Bronchial epithelial cell (primary cell): ENCODE measurements around the gene NRN1L. TPM values are rescaled to one million over a fixed set of nuclear protein-coding genes. Genes with fewer than 3 reads are reported as not detected.
A peak's percentile ranks its signal among the peaks of the same experiment; 100 is the strongest.

Experiments
- DNase-seq: peaks from one replicate; pipeline ENCODE4 v3.0.0-alpha.2; 2010; ENCODE audit warnings: low read depth
- FAIRE-seq: peaks from 2 replicates; lab custom pipeline; 2011; peaks lifted over from hg19 to GRCh38; lab: Jason Lieb, UNC
- H3K27me3 ChIP-seq: 2 replicates; pipeline ENCODE4 v1.5.1; 2011; ENCODE audit warnings: low read length; ENCODE audit not compliant: control insufficient read depth, insufficient read depth
- H3K36me3 ChIP-seq: 2 replicates; pipeline ENCODE4 v1.5.1; 2011; ENCODE audit warnings: low read length; ENCODE audit not compliant: control insufficient read depth, insufficient read depth
- H3K4me3 ChIP-seq: 2 replicates; pipeline ENCODE4 v1.5.1; 2011; ENCODE audit warnings: mild to moderate bottlenecking, low read depth, low read length, control low read depth
- total RNA-seq: library from RNA; depleted of rRNA; stranded (reverse); fragments of >200 nt; gene quantifications from 2 replicates; pipeline ENCODE4 v1.2.1, GENCODE V29; 2014
- TF ChIP-seq, protein P1 (sequence below): IDR thresholded peaks from 2 replicates; pipeline ENCODE4 v1.5.1; 2011; ENCODE audit warnings: mild to moderate bottlenecking, moderate library complexity, low read length, control low read depth, inconsistent platforms; ENCODE audit not compliant: insufficient read depth, severe bottlenecking

Gene NRN1L
- total RNA-seq, 1 donor from 2014 or later = not detected

DNA sequence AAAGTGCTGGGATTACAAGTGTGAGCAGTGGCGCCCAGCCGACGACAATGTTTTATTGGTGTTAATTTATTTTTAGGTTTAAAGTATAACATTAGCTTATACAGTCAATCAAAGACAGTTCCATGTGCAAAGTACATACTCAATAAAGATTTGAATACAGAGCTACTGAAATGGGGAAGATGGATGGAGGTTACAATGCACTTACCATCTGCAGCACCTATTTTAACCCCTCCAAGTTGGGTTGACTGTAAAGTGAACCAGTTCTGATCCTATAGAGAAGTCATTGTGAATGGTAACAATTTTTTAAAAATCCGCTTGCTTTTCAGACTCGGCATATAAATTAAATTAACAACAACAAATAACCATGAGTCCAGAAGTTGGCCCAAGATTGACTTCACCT, 7.7 kb downstream of the NRN1L start:
- H3K4me3 ChIP-seq = no peak overlapping the region
- peaks cover 2% of the 10 kb centered on the region for H3K36me3 ChIP-seq
- DNase-seq (no peak), FAIRE-seq (no peak)
- no peaks in the 10 kb centered on the region for H3K27me3 ChIP-seq
- TF ChIP-seq, protein P1, sequence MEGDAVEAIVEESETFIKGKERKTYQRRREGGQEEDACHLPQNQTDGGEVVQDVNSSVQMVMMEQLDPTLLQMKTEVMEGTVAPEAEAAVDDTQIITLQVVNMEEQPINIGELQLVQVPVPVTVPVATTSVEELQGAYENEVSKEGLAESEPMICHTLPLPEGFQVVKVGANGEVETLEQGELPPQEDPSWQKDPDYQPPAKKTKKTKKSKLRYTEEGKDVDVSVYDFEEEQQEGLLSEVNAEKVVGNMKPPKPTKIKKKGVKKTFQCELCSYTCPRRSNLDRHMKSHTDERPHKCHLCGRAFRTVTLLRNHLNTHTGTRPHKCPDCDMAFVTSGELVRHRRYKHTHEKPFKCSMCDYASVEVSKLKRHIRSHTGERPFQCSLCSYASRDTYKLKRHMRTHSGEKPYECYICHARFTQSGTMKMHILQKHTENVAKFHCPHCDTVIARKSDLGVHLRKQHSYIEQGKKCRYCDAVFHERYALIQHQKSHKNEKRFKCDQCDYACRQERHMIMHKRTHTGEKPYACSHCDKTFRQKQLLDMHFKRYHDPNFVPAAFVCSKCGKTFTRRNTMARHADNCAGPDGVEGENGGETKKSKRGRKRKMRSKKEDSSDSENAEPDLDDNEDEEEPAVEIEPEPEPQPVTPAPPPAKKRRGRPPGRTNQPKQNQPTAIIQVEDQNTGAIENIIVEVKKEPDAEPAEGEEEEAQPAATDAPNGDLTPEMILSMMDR = no peak

- Histone ChIP-seq H3K36me3 (peaks cover 2% of the 10 kb centered on the region), H3K4me3 (peak within 1 kb of the TSS; percentile 98), H3K27me3 (no peaks in the 10 kb centered on the region)
- TF ChIP-seq, protein P1 = no peak
- no peak for FAIRE-seq
- DNase-seq = peak; percentile 82
Observed at GRCh38 chr16:67892899-67893742, 8.4 kb downstream of the NRN1L start, which contains the start of gene PSKH1. TSS of gene PSKH1 (plus strand) at chr16:67893254. CDS start at chr16:67908750, 15,496 bp downstream.

DNA sequence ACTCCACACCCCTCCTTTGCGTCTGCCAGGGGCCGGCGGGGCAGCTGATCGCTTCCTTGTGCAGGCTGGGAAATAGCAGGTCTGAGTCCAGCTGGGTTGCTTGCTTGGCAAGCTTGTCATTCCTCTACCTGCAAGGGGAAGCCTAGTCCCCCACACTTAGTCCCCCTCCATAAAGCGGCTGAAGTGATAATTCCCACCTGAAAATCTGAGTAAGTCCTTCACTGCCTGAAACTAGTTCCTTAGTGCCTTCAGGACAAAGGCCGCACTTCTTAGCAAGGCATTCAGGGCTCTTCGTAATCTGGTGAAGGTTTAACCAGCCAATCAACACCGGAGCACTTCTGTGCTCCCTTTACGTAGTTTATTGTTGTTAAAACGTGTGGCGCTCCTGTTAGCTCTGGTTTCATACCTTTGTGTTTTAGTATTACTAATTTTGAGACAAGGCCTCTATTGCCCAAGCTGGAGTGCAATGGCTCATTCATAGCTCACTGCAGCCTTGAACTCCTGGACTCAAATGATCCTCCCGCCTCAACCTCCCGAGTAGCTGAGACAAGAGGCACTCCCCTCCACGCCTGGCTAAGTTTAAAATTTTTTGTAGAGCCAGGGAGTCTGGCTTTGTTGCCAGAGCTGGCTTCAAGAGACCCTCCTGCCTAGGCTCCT, 9.2 kb downstream of the NRN1L start:
- TF ChIP-seq, protein P1 = no peak
- H3K36me3 ChIP-seq = peaks cover 2% of the 10 kb centered on the region
- H3K27me3 ChIP-seq = no peaks in the 10 kb centered on the region
- peak overlapping the region; percentile 98 for H3K4me3 ChIP-seq
- FAIRE-seq (no peak), DNase-seq (no peak)

DNA sequence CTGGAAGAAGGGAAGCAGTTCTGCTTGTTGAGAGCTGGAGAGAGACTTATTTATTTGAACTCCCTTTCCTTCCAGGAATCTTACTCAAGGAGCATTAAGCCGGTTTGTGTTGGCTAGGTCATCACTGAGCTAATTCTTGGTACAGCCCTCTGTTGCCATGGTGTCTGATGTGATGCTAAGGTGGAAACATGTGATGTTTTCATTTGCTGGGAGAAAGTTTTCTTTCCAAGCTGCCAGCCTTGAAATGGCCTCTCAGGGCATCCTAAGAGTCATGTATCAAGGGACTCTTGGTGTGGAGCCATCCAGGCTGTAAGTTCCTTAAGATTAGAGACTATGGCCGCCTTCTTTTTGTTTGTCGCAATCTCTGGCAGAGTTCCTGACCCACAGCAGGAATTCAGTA, 12.5 kb downstream of the NRN1L start:
- no peak for DNase-seq

DNA sequence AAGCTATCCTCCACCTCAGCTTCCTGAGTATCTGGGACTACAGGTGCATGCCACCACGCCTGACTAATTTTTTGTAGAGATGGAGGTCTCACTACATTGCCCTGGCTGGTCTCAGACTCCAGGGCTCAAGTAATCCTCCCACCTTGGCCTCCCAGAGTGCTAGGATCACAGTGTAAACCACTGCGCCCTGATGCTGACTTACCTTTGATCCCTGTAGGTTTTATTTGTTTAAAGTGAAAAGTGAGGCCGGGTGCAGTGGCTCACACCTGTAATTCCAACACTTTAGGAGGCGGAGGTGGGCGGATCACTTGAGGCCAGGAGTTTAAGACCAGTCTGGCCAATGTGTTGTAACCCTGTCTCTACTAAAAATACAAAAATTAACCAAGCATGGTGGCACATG, 17.0 kb downstream of the NRN1L start:
- DNase-seq = no peak
- TF ChIP-seq, protein P1 = no peak
- Histone ChIP-seq H3K27me3 (no peaks in the 10 kb centered on the region), H3K36me3 (peaks cover 9% of the 10 kb centered on the region), H3K4me3 (no peak overlapping the region)
- no peak for FAIRE-seq

More for the DNA sequence above, 12.5 kb downstream of the NRN1L start:
- FAIRE-seq = no peak
- Histone ChIP-seq H3K27me3 (no peaks in the 10 kb centered on the region), H3K36me3 (peaks cover 7% of the 10 kb centered on the region), H3K4me3 (no peak overlapping the region)
- TF ChIP-seq, protein P1 = no peak
